Measurements from ENCODE around the gene HDLBP.

DNA sequence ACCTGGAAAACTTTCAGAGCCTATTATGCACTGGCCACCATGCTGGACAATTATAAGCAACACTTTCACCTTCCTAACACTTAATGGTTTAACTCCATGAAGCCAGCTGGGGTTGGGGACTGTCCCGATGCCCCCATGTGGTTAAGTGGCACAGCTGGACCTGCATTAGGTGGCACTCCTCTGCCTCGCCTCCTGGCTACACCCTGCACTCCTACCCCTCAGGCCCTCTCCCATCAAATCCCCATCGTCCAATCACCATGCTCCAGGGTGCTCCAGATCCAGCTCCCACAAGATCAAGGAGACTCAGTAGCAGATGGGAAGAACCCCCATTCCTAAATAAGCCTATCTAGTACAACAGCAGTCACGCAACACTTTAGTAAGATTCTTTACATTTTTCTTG is 53.8 kb downstream of the HDLBP start:
- TF ChIP-seq, protein P1, sequence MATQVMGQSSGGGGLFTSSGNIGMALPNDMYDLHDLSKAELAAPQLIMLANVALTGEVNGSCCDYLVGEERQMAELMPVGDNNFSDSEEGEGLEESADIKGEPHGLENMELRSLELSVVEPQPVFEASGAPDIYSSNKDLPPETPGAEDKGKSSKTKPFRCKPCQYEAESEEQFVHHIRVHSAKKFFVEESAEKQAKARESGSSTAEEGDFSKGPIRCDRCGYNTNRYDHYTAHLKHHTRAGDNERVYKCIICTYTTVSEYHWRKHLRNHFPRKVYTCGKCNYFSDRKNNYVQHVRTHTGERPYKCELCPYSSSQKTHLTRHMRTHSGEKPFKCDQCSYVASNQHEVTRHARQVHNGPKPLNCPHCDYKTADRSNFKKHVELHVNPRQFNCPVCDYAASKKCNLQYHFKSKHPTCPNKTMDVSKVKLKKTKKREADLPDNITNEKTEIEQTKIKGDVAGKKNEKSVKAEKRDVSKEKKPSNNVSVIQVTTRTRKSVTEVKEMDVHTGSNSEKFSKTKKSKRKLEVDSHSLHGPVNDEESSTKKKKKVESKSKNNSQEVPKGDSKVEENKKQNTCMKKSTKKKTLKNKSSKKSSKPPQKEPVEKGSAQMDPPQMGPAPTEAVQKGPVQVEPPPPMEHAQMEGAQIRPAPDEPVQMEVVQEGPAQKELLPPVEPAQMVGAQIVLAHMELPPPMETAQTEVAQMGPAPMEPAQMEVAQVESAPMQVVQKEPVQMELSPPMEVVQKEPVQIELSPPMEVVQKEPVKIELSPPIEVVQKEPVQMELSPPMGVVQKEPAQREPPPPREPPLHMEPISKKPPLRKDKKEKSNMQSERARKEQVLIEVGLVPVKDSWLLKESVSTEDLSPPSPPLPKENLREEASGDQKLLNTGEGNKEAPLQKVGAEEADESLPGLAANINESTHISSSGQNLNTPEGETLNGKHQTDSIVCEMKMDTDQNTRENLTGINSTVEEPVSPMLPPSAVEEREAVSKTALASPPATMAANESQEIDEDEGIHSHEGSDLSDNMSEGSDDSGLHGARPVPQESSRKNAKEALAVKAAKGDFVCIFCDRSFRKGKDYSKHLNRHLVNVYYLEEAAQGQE (IDR thresholded peaks at IDR 0.05; ENCODE audit: insufficient read depth in 1 of 2, low read depth in 2 of 2, low read length in 2 of 2): no peak
- TF ChIP-seq TAF1 (IDR thresholded peaks at IDR 0.05; ENCODE audit: borderline replicate concordance, insufficient read depth, low read length) (no peak), POLR2AphosphoS5 (IDR thresholded peaks at IDR 0.05; ENCODE audit: low read depth, low read length) (no peak)

Data from PFSK-1 (cell line).